Progenitor cell of endocrine pancreas (in vitro differentiated cells): ENCODE data around the gene KIFC1. TPM values are rescaled to one million over a fixed set of nuclear protein-coding genes. Genes with fewer than 3 reads are reported as not detected.

Source experiments
- DNase-seq: peaks from one replicate; pipeline ENCODE4 v3.0.0; 2021; ENCODE audit warnings: low spot score; ENCODE audit not compliant: unreplicated experiment
- H3K27ac Mint-ChIP-seq: 2 replicates; pipeline ENCODE4 v1.8.0; 2021; ENCODE audit warnings: mild to moderate bottlenecking, moderate library complexity, mixed read lengths
- H3K27me3 Mint-ChIP-seq: 2 replicates; pipeline ENCODE4 v1.8.0; 2021; ENCODE audit warnings: mixed read lengths
- H3K36me3 Mint-ChIP-seq: 2 replicates; pipeline ENCODE4 v1.8.0; 2022; ENCODE audit warnings: mixed read lengths; ENCODE audit not compliant: insufficient read depth
- H3K4me1 Mint-ChIP-seq: 2 replicates; pipeline ENCODE4 v1.8.0; 2021; ENCODE audit warnings: low read depth, mixed read lengths
- H3K4me3 Mint-ChIP-seq: 2 replicates; pipeline ENCODE4 v1.8.0; 2021; ENCODE audit warnings: low read depth, mild to moderate bottlenecking, moderate library complexity, mixed read lengths
- H3K9me3 Mint-ChIP-seq: 2 replicates; pipeline ENCODE4 v1.8.0; 2021; ENCODE audit warnings: low read depth, mixed read lengths
- total RNA-seq: library from RNA; stranded (reverse); gene quantifications from 2 replicates; pipeline ENCODE4 v1.2.1, GENCODE V29; 2021
- TF ChIP-seq, protein P1 (sequence below): fragments of 200-600 bp; sonication (generic); IDR thresholded peaks from one replicate; pipeline ENCODE4 v1.5.0; 2021; ENCODE audit warnings: antibody characterized with exemption, mild to moderate bottlenecking; ENCODE audit not compliant: unreplicated experiment

KIFC1 gene
- total RNA-seq, 1 donor from 2014 or later, result 46.6 TPM

DNA sequence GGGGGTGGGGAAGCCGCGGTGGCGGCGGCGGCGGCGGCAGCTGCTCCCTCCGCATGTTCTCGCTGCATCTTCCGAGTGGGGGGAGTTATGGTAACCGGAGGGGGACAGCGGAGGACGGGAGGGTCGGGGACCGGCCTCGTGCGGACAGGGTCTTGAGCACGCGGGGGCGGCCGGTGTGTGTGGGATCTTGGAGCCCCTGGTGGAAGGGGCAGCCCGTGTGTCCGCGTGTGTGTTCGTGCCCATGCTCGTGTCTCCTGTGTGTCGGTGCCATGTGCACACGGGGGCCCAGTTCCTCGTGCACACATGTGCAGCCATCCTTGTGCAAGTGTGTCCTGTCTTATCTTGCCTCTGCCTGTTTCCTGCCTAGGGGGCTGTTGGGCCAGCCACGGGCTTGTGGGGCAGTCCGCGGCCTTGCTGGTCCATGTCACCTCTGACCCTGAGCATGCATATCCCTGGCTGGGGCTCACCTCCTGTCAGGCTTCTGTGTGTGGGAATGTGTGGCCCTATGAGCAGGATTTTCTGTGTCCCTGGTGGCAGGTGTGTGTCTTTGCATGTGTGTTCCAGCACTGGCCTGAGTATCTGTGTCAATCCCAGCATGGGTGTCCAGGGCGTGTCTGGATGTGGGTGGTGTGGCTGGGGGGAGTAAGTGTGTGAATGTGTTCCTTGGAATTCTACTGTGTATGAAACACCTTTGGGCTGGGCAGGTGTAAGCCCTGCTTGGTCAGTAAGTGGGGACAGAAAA, 36.8 kb downstream of the KIFC1 start:
- peak overlapping the region; percentile 92 for H3K4me3 Mint-ChIP-seq
- H3K9me3 Mint-ChIP-seq, result no peaks in the 10 kb centered on the region
- no peaks in the 10 kb centered on the region for H3K36me3 Mint-ChIP-seq
- TF ChIP-seq, protein P1, sequence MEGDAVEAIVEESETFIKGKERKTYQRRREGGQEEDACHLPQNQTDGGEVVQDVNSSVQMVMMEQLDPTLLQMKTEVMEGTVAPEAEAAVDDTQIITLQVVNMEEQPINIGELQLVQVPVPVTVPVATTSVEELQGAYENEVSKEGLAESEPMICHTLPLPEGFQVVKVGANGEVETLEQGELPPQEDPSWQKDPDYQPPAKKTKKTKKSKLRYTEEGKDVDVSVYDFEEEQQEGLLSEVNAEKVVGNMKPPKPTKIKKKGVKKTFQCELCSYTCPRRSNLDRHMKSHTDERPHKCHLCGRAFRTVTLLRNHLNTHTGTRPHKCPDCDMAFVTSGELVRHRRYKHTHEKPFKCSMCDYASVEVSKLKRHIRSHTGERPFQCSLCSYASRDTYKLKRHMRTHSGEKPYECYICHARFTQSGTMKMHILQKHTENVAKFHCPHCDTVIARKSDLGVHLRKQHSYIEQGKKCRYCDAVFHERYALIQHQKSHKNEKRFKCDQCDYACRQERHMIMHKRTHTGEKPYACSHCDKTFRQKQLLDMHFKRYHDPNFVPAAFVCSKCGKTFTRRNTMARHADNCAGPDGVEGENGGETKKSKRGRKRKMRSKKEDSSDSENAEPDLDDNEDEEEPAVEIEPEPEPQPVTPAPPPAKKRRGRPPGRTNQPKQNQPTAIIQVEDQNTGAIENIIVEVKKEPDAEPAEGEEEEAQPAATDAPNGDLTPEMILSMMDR, result peak; percentile 47
- no peak for DNase-seq
- peak overlapping the region; percentile 97 for H3K27ac Mint-ChIP-seq
- peaks cover 69% of the 10 kb centered on the region for H3K4me1 Mint-ChIP-seq
- no peaks in the 10 kb centered on the region for H3K27me3 Mint-ChIP-seq

DNA sequence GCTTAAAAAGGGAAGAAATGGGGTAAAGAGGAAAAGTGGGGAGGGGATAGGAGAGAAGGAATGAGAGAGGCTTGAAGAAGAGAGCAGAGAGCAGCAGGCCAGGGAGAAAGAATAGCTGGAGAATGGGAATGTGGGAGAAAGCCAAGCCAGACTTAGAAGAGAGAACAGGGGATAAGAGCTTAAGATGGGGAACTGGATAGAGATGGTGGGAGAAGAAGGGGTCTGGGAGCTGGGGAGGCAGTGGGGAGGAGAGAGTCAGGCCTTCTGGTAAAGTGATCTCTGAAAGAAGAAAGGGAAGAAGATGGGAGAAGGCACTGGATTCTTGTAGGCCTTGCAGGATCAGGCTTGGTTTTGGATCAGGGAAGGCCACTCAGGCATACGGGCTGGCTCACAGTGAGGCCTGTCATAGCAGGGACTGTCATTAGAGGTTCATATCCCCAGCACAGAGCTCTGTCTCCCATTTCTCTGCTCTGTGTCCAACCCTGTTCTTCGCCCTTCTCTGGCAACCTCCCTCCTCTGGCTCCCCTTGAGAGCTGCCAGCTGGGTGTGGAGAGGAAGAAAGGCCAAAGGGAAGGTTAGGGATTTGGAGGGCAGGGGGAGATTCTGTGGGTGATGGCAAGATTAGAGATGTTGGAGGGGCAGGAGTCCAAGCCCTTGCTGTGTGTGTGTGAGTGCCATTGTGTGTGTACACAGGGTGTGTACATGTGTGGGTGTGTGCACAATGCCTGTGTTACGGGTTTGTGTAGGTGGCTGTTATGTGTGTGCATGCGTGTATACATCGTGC, 37.5 kb downstream of the KIFC1 start:
- H3K9me3 Mint-ChIP-seq, result no peaks in the 10 kb centered on the region
- H3K27me3 Mint-ChIP-seq, result no peaks in the 10 kb centered on the region
- peak overlapping the region; percentile 92 for H3K4me3 Mint-ChIP-seq
- TF ChIP-seq, protein P1, result no peak
- peak overlapping the region; percentile 97 for H3K27ac Mint-ChIP-seq
- DNase-seq, result no peak
- H3K4me1 Mint-ChIP-seq, result peaks cover 72% of the 10 kb centered on the region
- no peaks in the 10 kb centered on the region for H3K36me3 Mint-ChIP-seq

DNA sequence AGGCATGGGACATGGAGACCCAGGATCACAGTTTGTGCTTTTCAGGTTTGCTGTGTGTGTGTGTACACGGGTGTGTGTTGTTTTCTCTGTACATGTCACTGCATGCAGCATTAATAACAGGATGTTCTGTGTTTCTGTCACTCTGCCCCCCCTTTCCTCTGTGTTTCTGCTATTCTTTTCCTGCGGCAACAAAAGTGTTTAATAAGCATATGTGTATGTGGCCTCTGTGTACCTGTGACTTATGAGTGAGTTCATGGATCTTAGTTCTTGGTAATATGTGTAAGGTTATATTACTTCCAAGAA, 38.1 kb downstream of the KIFC1 start:
- no peak overlapping the region for H3K4me3 Mint-ChIP-seq
- no peak overlapping the region for H3K27ac Mint-ChIP-seq
- TF ChIP-seq, protein P1, result no peak

DNA sequence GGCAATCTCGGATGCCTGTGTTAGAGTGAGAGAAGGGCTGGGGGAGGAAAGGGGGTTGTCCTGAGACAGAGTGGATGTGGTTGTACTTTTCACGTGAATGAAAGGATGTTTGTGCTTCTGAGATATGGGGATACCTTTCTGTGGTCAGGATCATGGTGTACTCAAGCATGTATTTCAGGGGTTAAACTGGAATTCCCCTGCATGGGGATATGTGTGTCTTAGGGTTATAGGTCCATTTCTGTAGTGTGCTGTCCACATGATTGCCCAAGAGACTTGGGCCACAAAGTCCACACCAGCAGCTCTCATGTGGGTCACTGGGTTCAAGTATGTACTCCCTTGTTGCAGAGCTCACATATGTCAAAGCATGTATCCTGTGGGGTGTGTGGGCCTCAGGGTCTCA, 38.7 kb downstream of the KIFC1 start:
- DNase-seq, result no peak
- peaks cover 2% of the 10 kb centered on the region for H3K36me3 Mint-ChIP-seq
- TF ChIP-seq, protein P1, result no peak
- H3K4me1 Mint-ChIP-seq, result peaks cover 61% of the 10 kb centered on the region
- H3K9me3 Mint-ChIP-seq, result no peaks in the 10 kb centered on the region
- H3K27ac Mint-ChIP-seq, result no peak overlapping the region
- H3K27me3 Mint-ChIP-seq, result no peaks in the 10 kb centered on the region
- no peak overlapping the region for H3K4me3 Mint-ChIP-seq

More for the DNA sequence above, 38.1 kb downstream of the KIFC1 start:
- no peak for DNase-seq
- Mint-ChIP-seq H3K9me3 (no peaks in the 10 kb centered on the region), H3K27me3 (no peaks in the 10 kb centered on the region), H3K36me3 (no peaks in the 10 kb centered on the region), H3K4me1 (peaks cover 67% of the 10 kb centered on the region)

DNA sequence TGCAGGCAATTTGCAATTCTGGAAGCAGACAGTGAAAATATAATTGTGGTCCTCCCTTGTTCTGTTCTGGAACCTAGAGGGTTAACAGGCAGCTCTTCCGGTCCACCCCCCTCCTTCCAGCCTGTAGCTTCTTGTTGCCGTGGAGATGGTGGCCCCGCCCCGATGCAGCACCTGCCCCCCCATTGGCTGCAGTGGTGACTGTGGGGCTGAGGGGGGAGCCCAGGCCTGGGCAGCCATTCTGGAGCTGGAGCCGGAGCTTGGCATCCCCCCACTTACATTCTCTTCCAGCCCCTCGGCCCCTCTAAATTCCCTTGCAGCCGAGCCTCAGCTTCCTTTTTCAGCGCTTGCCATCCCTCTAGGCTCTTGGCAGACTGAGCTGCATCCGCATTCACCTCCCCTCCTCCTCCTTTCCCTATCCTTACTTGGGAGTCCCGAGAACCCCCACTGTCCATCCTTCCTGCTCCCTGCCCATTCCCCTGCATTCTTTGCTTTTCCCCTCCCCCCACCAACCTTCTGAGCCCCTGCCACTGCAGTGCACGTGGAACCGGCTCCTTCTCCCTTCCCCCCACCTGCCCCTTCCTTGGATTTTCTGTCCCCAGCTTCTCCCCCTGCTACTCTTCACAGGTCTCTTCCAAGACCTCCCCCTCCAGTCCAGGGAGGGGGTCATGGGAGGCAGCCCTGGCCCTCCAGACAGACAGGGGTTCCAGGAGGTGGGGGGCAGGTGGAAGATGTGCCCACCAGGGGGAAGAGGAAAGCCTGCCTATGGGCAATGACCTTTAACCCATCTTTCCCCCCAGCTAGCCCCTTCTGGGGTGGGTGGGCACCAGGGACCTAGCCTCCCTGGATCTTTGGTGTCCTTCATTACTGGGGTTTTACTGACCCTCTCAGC, 39.6 kb downstream of the KIFC1 start:
- DNase-seq, result peak; percentile 59
- H3K27ac Mint-ChIP-seq, result no peak overlapping the region
- peaks cover 6% of the 10 kb centered on the region for H3K36me3 Mint-ChIP-seq
- H3K4me1 Mint-ChIP-seq, result peaks cover 56% of the 10 kb centered on the region
- no peaks in the 10 kb centered on the region for H3K9me3 Mint-ChIP-seq
- peak overlapping the region; percentile 58 for H3K4me3 Mint-ChIP-seq
- H3K27me3 Mint-ChIP-seq, result no peaks in the 10 kb centered on the region
- TF ChIP-seq, protein P1, result no peak
